GM06990 (cell line): ENCODE results near the gene IL32.

Experiments
- DNase-seq: peaks from one replicate; pipeline ENCODE4 v3.0.0-alpha.2; 2011; ENCODE audit not compliant: insufficient read length; ENCODE audit errors: extremely low read depth
- H3K27me3 ChIP-seq: replicated peaks from 2 replicates; pipeline ENCODE4 v1.6.0; 2011; ENCODE audit warnings: low read length; ENCODE audit not compliant: control insufficient read depth, insufficient read depth
- H3K36me3 ChIP-seq: 2 replicates; pipeline ENCODE4 v1.5.1; 2011; ENCODE audit warnings: low read length; ENCODE audit not compliant: control insufficient read depth, insufficient read depth
- H3K4me3 ChIP-seq: replicated peaks from 2 replicates; pipeline ENCODE4 v1.5.1; 2011; ENCODE audit warnings: low read depth, mild to moderate bottlenecking, control low read depth, low read length
- CTCF ChIP-seq: IDR thresholded peaks from 2 replicates; pipeline ENCODE4 v1.5.1; 2011; ENCODE audit warnings: low read length, control low read depth, mild to moderate bottlenecking, inconsistent platforms; ENCODE audit not compliant: insufficient read depth, poor library complexity, severe bottlenecking

IL32 gene

GRCh38 chr16:3094289-3095027 is 29.0 kb downstream of the IL32 start:
- Histone ChIP-seq H3K36me3 (no peaks in the 10 kb centered on the region), H3K4me3 (no peak overlapping the region), H3K27me3 (no peaks in the 10 kb centered on the region)
- peak; percentile 77 for TF ChIP-seq CTCF
- DNase-seq = no peak

DNA sequence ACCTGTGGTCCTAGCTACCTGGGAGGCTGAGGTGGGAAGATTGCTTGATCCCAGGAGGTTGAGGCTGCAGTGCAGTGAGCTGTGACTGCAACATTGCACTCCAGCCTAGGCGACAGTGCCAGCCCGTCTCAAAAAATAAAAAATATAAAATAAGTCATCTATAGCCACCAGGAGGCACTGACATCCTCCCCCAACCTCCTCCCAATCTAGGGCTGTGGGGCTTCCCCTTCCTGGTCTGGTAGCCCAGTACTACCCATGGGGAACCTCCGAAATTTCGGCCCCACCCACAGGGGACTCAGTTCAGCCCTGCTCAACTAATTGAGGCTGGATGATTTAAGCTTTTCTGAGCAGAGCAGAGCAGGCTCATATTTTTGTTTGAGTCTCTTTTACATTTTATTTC is 30.4 kb downstream of the IL32 start:
- DNase-seq = peak; percentile 59
- Histone ChIP-seq H3K36me3 (no peaks in the 10 kb centered on the region), H3K4me3 (no peak overlapping the region), H3K27me3 (no peaks in the 10 kb centered on the region)
- peak; percentile 67 for TF ChIP-seq CTCF

DNA sequence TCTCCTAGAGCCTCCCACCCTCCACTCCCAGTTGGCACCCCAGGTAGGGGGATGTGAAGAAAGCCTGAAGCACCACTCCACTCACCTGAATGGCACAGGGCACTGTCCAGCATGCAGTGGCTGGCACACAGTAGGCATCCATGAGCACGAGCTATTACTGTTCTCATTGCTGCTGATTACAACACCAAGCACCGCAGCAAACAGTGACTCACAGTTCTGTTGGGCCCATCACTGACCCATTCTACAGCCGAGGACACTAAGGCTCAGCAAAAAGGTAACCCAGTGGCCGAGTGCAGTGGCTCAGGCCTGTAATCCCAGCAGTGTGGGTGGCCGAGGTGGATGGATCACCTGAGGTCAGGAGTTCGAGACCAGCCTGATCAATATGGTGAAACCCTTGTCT is 30.9 kb downstream of the IL32 start:
- TF ChIP-seq CTCF = no peak

GRCh38 chr16:3097266-3097665 is 31.8 kb downstream of the IL32 start:
- TF ChIP-seq CTCF = no peak
- no peak for DNase-seq
- Histone ChIP-seq H3K36me3 (no peaks in the 10 kb centered on the region), H3K4me3 (no peak overlapping the region), H3K27me3 (no peaks in the 10 kb centered on the region)

More for the DNA sequence above, 30.9 kb downstream of the IL32 start:
- H3K36me3 ChIP-seq = no peaks in the 10 kb centered on the region
- DNase-seq = no peak
- no peaks in the 10 kb centered on the region for H3K27me3 ChIP-seq
- H3K4me3 ChIP-seq = no peak overlapping the region

GRCh38 chr16:3098459-3099394 is 33.3 kb downstream of the IL32 start, which contains the start of gene ZSCAN10:
Gene ZSCAN10 (minus strand): TSS chr16:3099294. CDS start chr16:3092937, 6,357 bp downstream.
- DNase-seq = no peak
- no peaks in the 10 kb centered on the region for H3K27me3 ChIP-seq
- no peaks in the 10 kb centered on the region for H3K36me3 ChIP-seq
- peak within 1 kb of the TSS; percentile 29; the same call in 1 of the 2 replicates for H3K4me3 ChIP-seq
- TF ChIP-seq CTCF = no peak
